Measurements from ENCODE around the gene CALCA.

GRCh38 chr11:14981507-14981906, 9.4 kb upstream of the CALCA start:
- TF ChIP-seq CTCF (IDR thresholded peaks at IDR 0.05) (no peak), EP300 (IDR thresholded peaks at IDR 0.05) (no peak)

Measured in upper lobe of left lung (tissue), 4 donors.